HepG2 (cell line): ENCODE results near the gene GSTA1. TPM values are rescaled to one million over a fixed set of nuclear protein-coding genes. Genes with fewer than 3 reads are reported as not detected.

Source experiments
- AKAP8 ChIP-seq: sonication (generic); formaldehyde crosslinking; IDR thresholded peaks from 2 replicates; pipeline ENCODE4 v1.5.1; 2020; ENCODE audit warnings: mild to moderate bottlenecking, missing genetic modification reagents
- BCL6 ChIP-seq: IDR thresholded peaks from 2 replicates; pipeline ENCODE4 v1.6.1; 2016; ENCODE audit warnings: missing genetic modification reagents, missing compliant biosample characterization
- CREM ChIP-seq, 2 experiments: sonication (generic) in 1 of 2; formaldehyde crosslinking in 1 of 2; IDR thresholded peaks; 2 replicates each; pipeline versions ENCODE4 v1.4.0 to v1.6.1; 2016 to 2020; ENCODE audit warnings: antibody characterized with exemption in 1 of 2, mild to moderate bottlenecking in 1 of 2, missing genetic modification reagents in 1 of 2
- FOXA1 ChIP-seq, 2 experiments: fragments of 450-650 bp in 1 of 2; sonication (generic) in 1 of 2; formaldehyde crosslinking in 1 of 2; IDR thresholded peaks; 2 replicates each; pipeline versions ENCODE4 v1.4.0 to v1.6.1; 2016 to 2020; ENCODE audit warnings: missing genetic modification reagents in 1 of 2
- GATA4 ChIP-seq: sonication (generic); IDR thresholded peaks from 2 replicates; pipeline ENCODE4 v1.6.1; 2016; ENCODE audit warnings: antibody characterized with exemption, low read depth, borderline replicate concordance
- PHF21A ChIP-seq: sonication (generic); formaldehyde crosslinking; IDR thresholded peaks from 2 replicates; pipeline ENCODE4 v1.5.0; 2020; ENCODE audit warnings: mild to moderate bottlenecking, missing genetic modification reagents
- RARA ChIP-seq: IDR thresholded peaks from 2 replicates; pipeline ENCODE4 v1.6.1; 2016; ENCODE audit warnings: missing genetic modification reagents, missing compliant biosample characterization
- ZNF30 ChIP-seq: sonication (generic); formaldehyde crosslinking; IDR thresholded peaks from 2 replicates; pipeline ENCODE4 v1.5.0; 2020; ENCODE audit warnings: mild to moderate bottlenecking, missing genetic modification reagents
- ZNF605 ChIP-seq: sonication (generic); formaldehyde crosslinking; IDR thresholded peaks from 2 replicates; pipeline ENCODE4 v1.8.0; 2022; ENCODE audit warnings: mild to moderate bottlenecking, missing genetic modification reagents
- ZSCAN31 ChIP-seq: sonication (generic); formaldehyde crosslinking; IDR thresholded peaks from 2 replicates; pipeline ENCODE4 v1.5.0; 2020; ENCODE audit warnings: low read depth, mild to moderate bottlenecking, missing genetic modification reagents
- polyA plus RNA-seq, 8 experiments: library from polyadenylated mRNA; depleted of rRNA in 3 of 8; stranded (reverse) in 7 of 8; unstranded in 1 of 8; fragments of >200 nt; fragmentation: Illumina TruSeq in 4 of 8; extraction: Trizol in 4 of 8; gene quantifications; 2 replicates each; pipeline versions ENCODE4 v1.2.1 to v1.2.3, GENCODE V29; 2011 to 2016; ENCODE audit warnings: low read depth in 4 of 8, missing spikeins in 1 of 8, mixed read lengths in 1 of 8; ENCODE audit not compliant: insufficient read depth in 1 of 8
- total RNA-seq, 5 experiments: library from RNA; depleted of rRNA; stranded (reverse); fragments of >200 nt; fragmentation: Illumina TruSeq; extraction: Trizol; gene quantifications; 2 replicates each; pipeline ENCODE4 v1.2.3, GENCODE V29; 2016; ENCODE audit warnings: low read depth in 1 of 5
- TF ChIP-seq, protein P1 (sequence below): sonication (generic); formaldehyde crosslinking; IDR thresholded peaks from 2 replicates; pipeline ENCODE4 v1.5.0; 2020; ENCODE audit warnings: mild to moderate bottlenecking, missing genetic modification reagents, borderline replicate concordance
- TF ChIP-seq, protein P2 (sequence below): sonication (generic); formaldehyde crosslinking; IDR thresholded peaks from 2 replicates; pipeline ENCODE4 v1.5.1; 2020; ENCODE audit warnings: missing genetic modification reagents, mild to moderate bottlenecking, borderline replicate concordance
- TF ChIP-seq, protein P3 (sequence below): sonication (generic); formaldehyde crosslinking; IDR thresholded peaks from 2 replicates; pipeline ENCODE4 v1.4.0; 2020; ENCODE audit warnings: missing genetic modification reagents
- TF ChIP-seq, protein P4 (sequence below): sonication (generic); formaldehyde crosslinking; IDR thresholded peaks from 2 replicates; pipeline ENCODE4 v1.8.1; 2023; ENCODE audit warnings: mild to moderate bottlenecking, missing genetic modification reagents

Gene GSTA1
- total and polyA plus RNA-seq, 2 of the 13 experiments (the other 11 are each of a cell fraction or from before 2014, with no cell fraction given), result 6.2 to 282 TPM

DNA sequence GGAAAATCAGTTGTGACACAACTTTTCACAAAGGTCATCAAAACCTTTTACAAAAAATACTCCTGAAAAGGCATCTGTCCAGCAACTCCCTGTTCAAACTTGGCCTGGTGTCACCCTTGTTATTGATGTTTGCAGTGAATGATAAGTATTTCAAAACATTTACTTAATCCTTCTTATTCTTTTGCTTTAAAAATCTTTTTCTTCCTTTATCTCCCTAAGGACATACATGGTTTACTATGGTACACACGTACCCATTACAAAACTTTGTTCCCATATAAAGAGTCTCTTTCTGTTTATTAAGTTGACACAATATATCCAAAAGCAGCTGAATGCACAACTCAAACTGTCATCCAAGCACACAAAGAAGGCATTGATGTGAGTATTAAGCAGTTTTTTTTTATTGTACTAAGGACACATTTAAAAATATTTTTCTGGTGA is 57.8 kb downstream of the GSTA1 start (continued):
- TF ChIP-seq GATA4, result peak; percentile 42; the same call in 1 of the 2 replicates
- TF ChIP-seq, protein P1, sequence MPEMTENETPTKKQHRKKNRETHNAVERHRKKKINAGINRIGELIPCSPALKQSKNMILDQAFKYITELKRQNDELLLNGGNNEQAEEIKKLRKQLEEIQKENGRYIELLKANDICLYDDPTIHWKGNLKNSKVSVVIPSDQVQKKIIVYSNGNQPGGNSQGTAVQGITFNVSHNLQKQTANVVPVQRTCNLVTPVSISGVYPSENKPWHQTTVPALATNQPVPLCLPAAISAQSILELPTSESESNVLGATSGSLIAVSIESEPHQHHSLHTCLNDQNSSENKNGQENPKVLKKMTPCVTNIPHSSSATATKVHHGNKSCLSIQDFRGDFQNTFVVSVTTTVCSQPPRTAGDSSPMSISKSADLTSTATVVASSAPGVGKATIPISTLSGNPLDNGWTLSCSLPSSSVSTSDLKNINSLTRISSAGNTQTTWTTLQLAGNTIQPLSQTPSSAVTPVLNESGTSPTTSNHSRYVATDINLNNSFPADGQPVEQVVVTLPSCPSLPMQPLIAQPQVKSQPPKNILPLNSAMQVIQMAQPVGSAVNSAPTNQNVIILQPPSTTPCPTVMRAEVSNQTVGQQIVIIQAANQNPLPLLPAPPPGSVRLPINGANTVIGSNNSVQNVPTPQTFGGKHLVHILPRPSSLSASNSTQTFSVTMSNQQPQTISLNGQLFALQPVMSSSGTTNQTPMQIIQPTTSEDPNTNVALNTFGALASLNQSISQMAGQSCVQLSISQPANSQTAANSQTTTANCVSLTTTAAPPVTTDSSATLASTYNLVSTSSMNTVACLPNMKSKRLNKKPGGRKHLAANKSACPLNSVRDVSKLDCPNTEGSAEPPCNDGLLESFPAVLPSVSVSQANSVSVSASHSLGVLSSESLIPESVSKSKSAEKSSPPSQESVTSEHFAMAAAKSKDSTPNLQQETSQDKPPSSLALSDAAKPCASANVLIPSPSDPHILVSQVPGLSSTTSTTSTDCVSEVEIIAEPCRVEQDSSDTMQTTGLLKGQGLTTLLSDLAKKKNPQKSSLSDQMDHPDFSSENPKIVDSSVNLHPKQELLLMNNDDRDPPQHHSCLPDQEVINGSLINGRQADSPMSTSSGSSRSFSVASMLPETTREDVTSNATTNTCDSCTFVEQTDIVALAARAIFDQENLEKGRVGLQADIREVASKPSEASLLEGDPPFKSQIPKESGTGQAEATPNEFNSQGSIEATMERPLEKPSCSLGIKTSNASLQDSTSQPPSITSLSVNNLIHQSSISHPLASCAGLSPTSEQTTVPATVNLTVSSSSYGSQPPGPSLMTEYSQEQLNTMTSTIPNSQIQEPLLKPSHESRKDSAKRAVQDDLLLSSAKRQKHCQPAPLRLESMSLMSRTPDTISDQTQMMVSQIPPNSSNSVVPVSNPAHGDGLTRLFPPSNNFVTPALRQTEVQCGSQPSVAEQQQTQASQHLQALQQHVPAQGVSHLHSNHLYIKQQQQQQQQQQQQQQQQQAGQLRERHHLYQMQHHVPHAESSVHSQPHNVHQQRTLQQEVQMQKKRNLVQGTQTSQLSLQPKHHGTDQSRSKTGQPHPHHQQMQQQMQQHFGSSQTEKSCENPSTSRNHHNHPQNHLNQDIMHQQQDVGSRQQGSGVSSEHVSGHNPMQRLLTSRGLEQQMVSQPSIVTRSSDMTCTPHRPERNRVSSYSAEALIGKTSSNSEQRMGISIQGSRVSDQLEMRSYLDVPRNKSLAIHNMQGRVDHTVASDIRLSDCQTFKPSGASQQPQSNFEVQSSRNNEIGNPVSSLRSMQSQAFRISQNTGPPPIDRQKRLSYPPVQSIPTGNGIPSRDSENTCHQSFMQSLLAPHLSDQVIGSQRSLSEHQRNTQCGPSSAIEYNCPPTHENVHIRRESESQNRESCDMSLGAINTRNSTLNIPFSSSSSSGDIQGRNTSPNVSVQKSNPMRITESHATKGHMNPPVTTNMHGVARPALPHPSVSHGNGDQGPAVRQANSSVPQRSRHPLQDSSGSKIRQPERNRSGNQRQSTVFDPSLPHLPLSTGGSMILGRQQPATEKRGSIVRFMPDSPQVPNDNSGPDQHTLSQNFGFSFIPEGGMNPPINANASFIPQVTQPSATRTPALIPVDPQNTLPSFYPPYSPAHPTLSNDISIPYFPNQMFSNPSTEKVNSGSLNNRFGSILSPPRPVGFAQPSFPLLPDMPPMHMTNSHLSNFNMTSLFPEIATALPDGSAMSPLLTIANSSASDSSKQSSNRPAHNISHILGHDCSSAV (CRISPR knock-in tag), result no peak
- no peak for TF ChIP-seq ZNF605
- TF ChIP-seq, protein P2, sequence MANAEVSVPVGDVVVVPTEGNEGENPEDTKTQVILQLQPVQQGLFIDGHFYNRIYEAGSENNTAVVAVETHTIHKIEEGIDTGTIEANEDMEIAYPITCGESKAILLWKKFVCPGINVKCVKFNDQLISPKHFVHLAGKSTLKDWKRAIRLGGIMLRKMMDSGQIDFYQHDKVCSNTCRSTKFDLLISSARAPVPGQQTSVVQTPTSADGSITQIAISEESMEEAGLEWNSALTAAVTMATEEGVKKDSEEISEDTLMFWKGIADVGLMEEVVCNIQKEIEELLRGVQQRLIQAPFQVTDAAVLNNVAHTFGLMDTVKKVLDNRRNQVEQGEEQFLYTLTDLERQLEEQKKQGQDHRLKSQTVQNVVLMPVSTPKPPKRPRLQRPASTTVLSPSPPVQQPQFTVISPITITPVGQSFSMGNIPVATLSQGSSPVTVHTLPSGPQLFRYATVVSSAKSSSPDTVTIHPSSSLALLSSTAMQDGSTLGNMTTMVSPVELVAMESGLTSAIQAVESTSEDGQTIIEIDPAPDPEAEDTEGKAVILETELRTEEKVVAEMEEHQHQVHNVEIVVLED (CRISPR knock-in tag), result no peak
- peak; percentile 59 for TF ChIP-seq RARA (CRISPR knock-in tag)
- peak; percentile 79 for TF ChIP-seq CREM (IDR thresholded peaks at IDR 0.05)
- TF ChIP-seq CREM (CRISPR knock-in tag; IDR thresholded peaks at IDR 0.05), result no peak
- no peak for TF ChIP-seq AKAP8 (CRISPR knock-in tag)
- TF ChIP-seq ZSCAN31 (CRISPR knock-in tag), result no peak
- TF ChIP-seq, protein P3, sequence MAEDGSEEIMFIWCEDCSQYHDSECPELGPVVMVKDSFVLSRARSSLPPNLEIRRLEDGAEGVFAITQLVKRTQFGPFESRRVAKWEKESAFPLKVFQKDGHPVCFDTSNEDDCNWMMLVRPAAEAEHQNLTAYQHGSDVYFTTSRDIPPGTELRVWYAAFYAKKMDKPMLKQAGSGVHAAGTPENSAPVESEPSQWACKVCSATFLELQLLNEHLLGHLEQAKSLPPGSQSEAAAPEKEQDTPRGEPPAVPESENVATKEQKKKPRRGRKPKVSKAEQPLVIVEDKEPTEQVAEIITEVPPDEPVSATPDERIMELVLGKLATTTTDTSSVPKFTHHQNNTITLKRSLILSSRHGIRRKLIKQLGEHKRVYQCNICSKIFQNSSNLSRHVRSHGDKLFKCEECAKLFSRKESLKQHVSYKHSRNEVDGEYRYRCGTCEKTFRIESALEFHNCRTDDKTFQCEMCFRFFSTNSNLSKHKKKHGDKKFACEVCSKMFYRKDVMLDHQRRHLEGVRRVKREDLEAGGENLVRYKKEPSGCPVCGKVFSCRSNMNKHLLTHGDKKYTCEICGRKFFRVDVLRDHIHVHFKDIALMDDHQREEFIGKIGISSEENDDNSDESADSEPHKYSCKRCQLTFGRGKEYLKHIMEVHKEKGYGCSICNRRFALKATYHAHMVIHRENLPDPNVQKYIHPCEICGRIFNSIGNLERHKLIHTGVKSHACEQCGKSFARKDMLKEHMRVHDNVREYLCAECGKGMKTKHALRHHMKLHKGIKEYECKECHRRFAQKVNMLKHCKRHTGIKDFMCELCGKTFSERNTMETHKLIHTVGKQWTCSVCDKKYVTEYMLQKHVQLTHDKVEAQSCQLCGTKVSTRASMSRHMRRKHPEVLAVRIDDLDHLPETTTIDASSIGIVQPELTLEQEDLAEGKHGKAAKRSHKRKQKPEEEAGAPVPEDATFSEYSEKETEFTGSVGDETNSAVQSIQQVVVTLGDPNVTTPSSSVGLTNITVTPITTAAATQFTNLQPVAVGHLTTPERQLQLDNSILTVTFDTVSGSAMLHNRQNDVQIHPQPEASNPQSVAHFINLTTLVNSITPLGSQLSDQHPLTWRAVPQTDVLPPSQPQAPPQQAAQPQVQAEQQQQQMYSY (CRISPR knock-in tag), result no peak
- TF ChIP-seq ZNF30 (CRISPR knock-in tag), result no peak
- TF ChIP-seq PHF21A, result 0 out of 2 replicates have a peak, but pooled peaks have one; percentile 8
- TF ChIP-seq, protein P4, sequence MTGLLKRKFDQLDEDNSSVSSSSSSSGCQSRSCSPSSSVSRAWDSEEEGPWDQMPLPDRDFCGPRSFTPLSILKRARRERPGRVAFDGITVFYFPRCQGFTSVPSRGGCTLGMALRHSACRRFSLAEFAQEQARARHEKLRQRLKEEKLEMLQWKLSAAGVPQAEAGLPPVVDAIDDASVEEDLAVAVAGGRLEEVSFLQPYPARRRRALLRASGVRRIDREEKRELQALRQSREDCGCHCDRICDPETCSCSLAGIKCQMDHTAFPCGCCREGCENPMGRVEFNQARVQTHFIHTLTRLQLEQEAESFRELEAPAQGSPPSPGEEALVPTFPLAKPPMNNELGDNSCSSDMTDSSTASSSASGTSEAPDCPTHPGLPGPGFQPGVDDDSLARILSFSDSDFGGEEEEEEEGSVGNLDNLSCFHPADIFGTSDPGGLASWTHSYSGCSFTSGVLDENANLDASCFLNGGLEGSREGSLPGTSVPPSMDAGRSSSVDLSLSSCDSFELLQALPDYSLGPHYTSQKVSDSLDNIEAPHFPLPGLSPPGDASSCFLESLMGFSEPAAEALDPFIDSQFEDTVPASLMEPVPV (CRISPR knock-in tag), result no peak
- no peak for TF ChIP-seq FOXA1 (IDR thresholded peaks at IDR 0.05)
- peak; percentile 59 for TF ChIP-seq FOXA1 (CRISPR knock-in tag; IDR thresholded peaks at IDR 0.05)
- peak; percentile 87 for TF ChIP-seq BCL6 (CRISPR knock-in tag)
